ENCODE results near the gene PURA. TPM values are rescaled to one million over a fixed set of nuclear protein-coding genes. Genes with fewer than 3 reads are reported as not detected.
A peak's percentile ranks its signal among the peaks of the same experiment; 100 is the strongest.

The PURA gene
- total and polyA plus RNA-seq, 4 donors, result 2.8 to 14.7 (median 5.6) TPM

- Histone ChIP-seq H3K27ac (ENCODE audit: low read depth in 1 of 2, low read length in 2 of 2) (no peak overlapping the region), H3K4me3 (ENCODE audit: low read depth in 1 of 3, low read length in 3 of 3) (no peak overlapping the region), H3K36me3 (ENCODE audit: control insufficient read depth in 4 of 4, insufficient read depth in 3 of 4, low read depth in 1 of 4, low read length in 3 of 4) (no peaks in the 10 kb centered on the region), H3K9ac (ENCODE audit: low read depth in 1 of 2, low read length in 2 of 2) (no peak overlapping the region), H3K4me1 (ENCODE audit: control insufficient read depth in 4 of 4, insufficient read depth in 4 of 4, low read length in 3 of 4) (peaks cover 11 to 66% (median 45%) of the 10 kb centered on the region in 4 donors), H3K27me3 (ENCODE audit: control insufficient read depth in 4 of 4, insufficient read depth in 4 of 4, low read length in 3 of 4) (no peaks in the 10 kb centered on the region), H3K9me3 (ENCODE audit: control insufficient read depth in 4 of 4, low read length in 3 of 4) (no peaks in the 10 kb centered on the region)
- WGBS, result 84% methylated on average over 18 of the region's 18 CpGs
- TF ChIP-seq RAD21 (IDR thresholded peaks at IDR 0.05) (no peak), GABPA (IDR thresholded peaks at IDR 0.05 in 1 of 2, conservative IDR thresholded peaks at IDR 0.05 in 1 of 2) (no peak), REST (IDR thresholded peaks at IDR 0.05) (no peak), TAF1 (conservative IDR thresholded peaks at IDR 0.05) (no peak), EGR1 (IDR thresholded peaks at IDR 0.05; ENCODE audit: low read depth in 2 of 2) (no peak), JUND (IDR thresholded peaks at IDR 0.05) (no peak), MAX (IDR thresholded peaks at IDR 0.05) (no peak)
- DNase-seq (ENCODE audit: low spot score), result no peak
These were observed 2.7 kb upstream of the PURA start for GRCh38 chr5:140111011-140111858.

GRCh38 chr5:140111859-140112551 lies 1.9 kb upstream of the PURA start:
- no peak for DNase-seq (ENCODE audit: low spot score)
- H3K9ac ChIP-seq (ENCODE audit: low read depth in 1 of 2, low read length in 2 of 2), result peak overlapping the region in 1 of 2 donors; percentile 54
- 82% methylated on average over 8 of the region's 8 CpGs for WGBS
- no peak overlapping the region for H3K4me3 ChIP-seq (ENCODE audit: low read depth in 1 of 3, low read length in 3 of 3)
- H3K27me3 ChIP-seq (ENCODE audit: control insufficient read depth in 4 of 4, insufficient read depth in 4 of 4, low read length in 3 of 4), result no peaks in the 10 kb centered on the region
- no peaks in the 10 kb centered on the region for H3K36me3 ChIP-seq (ENCODE audit: control insufficient read depth in 4 of 4, insufficient read depth in 3 of 4, low read depth in 1 of 4, low read length in 3 of 4)
- peak overlapping the region in 1 of 2 donors; percentile 15 for H3K27ac ChIP-seq (ENCODE audit: low read depth in 1 of 2, low read length in 2 of 2)
- no peaks in the 10 kb centered on the region for H3K9me3 ChIP-seq (ENCODE audit: control insufficient read depth in 4 of 4, low read length in 3 of 4)
- TF ChIP-seq TAF1 (conservative IDR thresholded peaks at IDR 0.05), result no peak
- no peak for TF ChIP-seq JUND (IDR thresholded peaks at IDR 0.05)
- TF ChIP-seq YY1 (IDR thresholded peaks at IDR 0.05), result no peak
- no peak for TF ChIP-seq EGR1 (IDR thresholded peaks at IDR 0.05; ENCODE audit: low read depth in 2 of 2)
- H3K4me1 ChIP-seq (ENCODE audit: control insufficient read depth in 4 of 4, insufficient read depth in 4 of 4, low read length in 3 of 4), result peaks cover 10 to 66% (median 42%) of the 10 kb centered on the region in 4 donors

GRCh38 chr5:140112685-140113179 lies 1.2 kb upstream of the PURA start:
- TF ChIP-seq SP1 (IDR thresholded peaks at IDR 0.05) (no peak), CTCF (IDR thresholded peaks at IDR 0.05; ENCODE audit: low read depth, low read length, missing input control) (no peak), REST (IDR thresholded peaks at IDR 0.05) (no peak), GABPA (IDR thresholded peaks at IDR 0.05 in 1 of 2, conservative IDR thresholded peaks at IDR 0.05 in 1 of 2) (no peak), NR2F2 (IDR thresholded peaks at IDR 0.05) (no peak), YY1 (IDR thresholded peaks at IDR 0.05) (no peak), RXRA (IDR thresholded peaks at IDR 0.05) (no peak), MAX (IDR thresholded peaks at IDR 0.05) (no peak), HNF4A (conservative IDR thresholded peaks at IDR 0.05) (no peak), EGR1 (IDR thresholded peaks at IDR 0.05; ENCODE audit: low read depth in 2 of 2) (no peak)
- H3K4me3 ChIP-seq (ENCODE audit: low read depth in 1 of 3, low read length in 3 of 3), result peak overlapping the region in 1 of 3 donors; percentile 99
- H3K27me3 ChIP-seq (ENCODE audit: control insufficient read depth in 4 of 4, insufficient read depth in 4 of 4, low read length in 3 of 4), result no peaks in the 10 kb centered on the region
- peak overlapping the region in 1 of 2 donors; percentile 54 for H3K9ac ChIP-seq (ENCODE audit: low read depth in 1 of 2, low read length in 2 of 2)
- H3K27ac ChIP-seq (ENCODE audit: low read depth in 1 of 2, low read length in 2 of 2), result peak overlapping the region; percentile 72 to 89
- no peak for DNase-seq (ENCODE audit: low spot score)
- peaks cover 10 to 67% (median 44%) of the 10 kb centered on the region in 4 donors for H3K4me1 ChIP-seq (ENCODE audit: control insufficient read depth in 4 of 4, insufficient read depth in 4 of 4, low read length in 3 of 4)
- no peaks in the 10 kb centered on the region for H3K9me3 ChIP-seq (ENCODE audit: control insufficient read depth in 4 of 4, low read length in 3 of 4)
- H3K36me3 ChIP-seq (ENCODE audit: control insufficient read depth in 4 of 4, insufficient read depth in 3 of 4, low read depth in 1 of 4, low read length in 3 of 4), result no peaks in the 10 kb centered on the region
- 40% methylated on average over 13 of the region's 13 CpGs for WGBS

Measured in liver (tissue), 9 donors.